Stimulated activated naive CD8-positive, alpha-beta T cell treated with anti-CD3 and anti-CD28 coated beads, Interleukin-15, Interleukin-2, amounts not matched to agents 100 ng/mL and 50 ng/mL, for 24 hours (primary cell): Measurements from ENCODE around the gene FMN1.

ENCODE experiments used
- H3K27ac Mint-ChIP-seq: one replicate; pipeline ENCODE4 v1.8.0; 2021; ENCODE audit warnings: mild to moderate bottlenecking, mixed read lengths
- H3K27me3 Mint-ChIP-seq: one replicate; pipeline ENCODE4 v1.8.0; 2021; ENCODE audit warnings: mixed read lengths
- H3K36me3 Mint-ChIP-seq: one replicate; pipeline ENCODE4 v1.8.0; 2021; ENCODE audit warnings: low read depth, mixed read lengths
- H3K4me1 Mint-ChIP-seq: one replicate; pipeline ENCODE4 v1.8.0; 2021; ENCODE audit warnings: low read depth, mixed read lengths
- H3K4me3 Mint-ChIP-seq: one replicate; pipeline ENCODE4 v1.8.0; 2021; ENCODE audit warnings: mild to moderate bottlenecking, mixed read lengths
- H3K9me3 Mint-ChIP-seq: one replicate; pipeline ENCODE4 v1.8.0; 2021; ENCODE audit warnings: mixed read lengths

FMN1 gene

DNA sequence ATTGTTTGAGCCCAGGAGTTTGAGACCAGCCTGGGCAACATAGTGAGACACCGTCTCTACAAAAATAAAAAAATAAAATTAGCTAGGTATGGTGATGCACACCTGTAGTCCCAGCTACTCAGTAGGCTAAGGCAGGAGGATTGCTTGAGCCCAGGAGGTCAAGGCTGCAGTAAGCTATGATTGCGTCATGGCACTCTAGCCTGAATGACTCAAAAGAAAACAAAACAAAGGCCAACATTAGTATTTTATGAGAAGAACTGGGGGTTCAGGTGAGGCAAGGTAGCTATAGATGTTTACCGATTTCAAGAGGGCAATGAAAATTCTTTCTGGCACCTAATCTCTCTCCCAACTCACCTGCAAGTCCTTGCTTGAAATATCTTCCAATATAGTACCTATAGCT lies 399.5 kb downstream of the FMN1 start:
- Mint-ChIP-seq H3K9me3 (no peaks in the 10 kb centered on the region), H3K27me3 (no peaks in the 10 kb centered on the region), H3K4me3 (no peak overlapping the region), H3K36me3 (no peaks in the 10 kb centered on the region), H3K4me1 (no peaks in the 10 kb centered on the region), H3K27ac (no peak overlapping the region)

DNA sequence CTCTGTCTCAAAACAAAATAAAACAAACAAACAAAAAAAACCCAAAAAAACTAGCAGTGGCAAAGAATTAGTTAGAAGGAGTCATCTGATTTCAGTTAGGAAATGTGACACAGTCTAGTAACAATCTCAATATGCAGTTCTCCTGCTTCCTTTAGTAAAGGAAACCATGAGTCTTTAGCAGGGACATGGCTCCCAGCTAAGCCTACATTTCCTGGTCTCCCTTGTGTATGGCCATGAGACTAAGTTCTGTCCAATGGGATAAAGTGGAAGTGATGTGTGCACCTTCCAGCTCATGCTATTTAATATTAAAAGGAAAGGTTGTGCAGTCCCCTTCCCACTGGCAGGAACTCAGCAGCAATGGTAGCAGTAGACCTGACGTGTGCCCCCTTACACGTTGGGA lies 402.1 kb downstream of the FMN1 start:
- Mint-ChIP-seq H3K4me3 (no peak overlapping the region), H3K27ac (no peak overlapping the region), H3K27me3 (no peaks in the 10 kb centered on the region), H3K9me3 (no peaks in the 10 kb centered on the region), H3K4me1 (no peaks in the 10 kb centered on the region), H3K36me3 (no peaks in the 10 kb centered on the region)

DNA sequence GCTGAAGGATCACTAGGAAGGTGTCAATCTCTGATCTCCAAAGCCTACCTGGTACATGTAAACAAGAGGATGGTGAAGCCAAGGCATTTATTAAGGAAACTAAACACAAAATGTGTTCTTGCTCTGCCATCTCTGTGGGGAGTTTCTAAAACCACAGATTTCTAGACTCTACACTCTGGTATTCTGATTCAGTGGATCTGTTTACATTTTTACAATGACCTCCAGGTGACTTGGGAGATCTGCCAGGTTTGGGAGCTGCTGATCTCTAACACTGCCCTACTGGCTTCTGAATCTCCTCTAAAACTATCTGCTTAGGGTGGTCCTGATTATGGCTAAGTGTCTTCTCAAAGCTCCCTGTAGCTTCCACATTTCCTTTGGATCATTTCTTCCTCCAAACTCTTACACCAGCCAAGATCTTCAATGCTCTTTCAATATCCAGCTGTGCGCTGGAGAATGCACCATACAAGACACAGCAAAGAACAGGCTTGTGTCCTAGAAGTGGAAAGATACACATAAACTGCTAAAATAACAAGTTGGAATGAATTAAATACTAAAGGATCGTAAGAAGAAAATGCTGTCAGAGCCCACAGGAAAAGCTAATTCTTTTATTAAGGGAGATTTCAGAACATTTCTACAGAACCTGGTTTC lies 404.0 kb downstream of the FMN1 start:
- no peaks in the 10 kb centered on the region for H3K27me3 Mint-ChIP-seq
- H3K4me3 Mint-ChIP-seq: no peak overlapping the region
- no peak overlapping the region for H3K27ac Mint-ChIP-seq
- H3K9me3 Mint-ChIP-seq: no peaks in the 10 kb centered on the region
- no peaks in the 10 kb centered on the region for H3K4me1 Mint-ChIP-seq
- H3K36me3 Mint-ChIP-seq: no peaks in the 10 kb centered on the region

DNA sequence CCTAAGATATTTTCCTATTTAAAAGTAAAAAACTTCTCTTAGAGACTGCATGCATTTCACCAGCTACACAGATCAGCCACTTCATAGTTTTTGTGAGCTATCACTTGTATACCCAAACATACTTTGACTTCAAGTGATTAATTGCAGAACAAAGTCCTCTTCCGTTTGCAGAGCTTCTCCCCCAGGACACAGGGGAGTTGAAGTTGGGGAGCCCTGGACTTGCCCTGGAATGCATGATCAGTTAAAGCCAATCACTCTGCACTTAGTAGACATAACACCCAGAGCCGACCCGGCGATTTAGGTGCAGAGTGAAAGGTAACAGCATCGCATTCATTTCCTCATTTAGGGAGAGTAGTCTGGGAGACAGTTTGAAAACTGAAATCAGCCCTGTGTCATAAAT lies 406.6 kb downstream of the FMN1 start:
- Mint-ChIP-seq H3K4me1 (no peaks in the 10 kb centered on the region), H3K27me3 (no peaks in the 10 kb centered on the region), H3K9me3 (no peaks in the 10 kb centered on the region)

DNA sequence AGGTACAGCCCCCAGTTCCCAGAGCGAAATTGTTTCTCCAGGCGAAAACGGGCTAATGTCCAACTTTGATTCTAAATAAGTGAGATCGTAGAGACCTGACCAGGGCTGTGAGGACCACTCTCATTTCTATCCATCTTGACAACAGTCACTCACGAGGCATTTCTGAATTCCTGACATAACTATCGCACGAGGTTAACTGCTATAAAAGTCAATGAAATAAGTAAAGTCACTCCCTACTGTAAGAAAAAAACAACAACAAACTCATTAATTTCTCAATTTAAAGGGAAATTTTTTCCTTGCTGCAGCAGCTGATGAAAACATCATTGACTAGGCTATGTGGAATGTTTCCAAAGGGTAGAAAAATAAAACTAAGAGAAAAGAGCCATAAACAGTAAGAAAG lies 407.6 kb downstream of the FMN1 start:
- H3K4me3 Mint-ChIP-seq: no peak overlapping the region
- H3K4me1 Mint-ChIP-seq: no peaks in the 10 kb centered on the region
- H3K36me3 Mint-ChIP-seq: no peaks in the 10 kb centered on the region
- no peak overlapping the region for H3K27ac Mint-ChIP-seq
- peaks cover under 1% of the 10 kb centered on the region for H3K27me3 Mint-ChIP-seq
- H3K9me3 Mint-ChIP-seq: no peaks in the 10 kb centered on the region

More for the DNA sequence above, 406.6 kb downstream of the FMN1 start:
- Mint-ChIP-seq H3K4me3 (no peak overlapping the region), H3K36me3 (no peaks in the 10 kb centered on the region), H3K27ac (no peak overlapping the region)

DNA sequence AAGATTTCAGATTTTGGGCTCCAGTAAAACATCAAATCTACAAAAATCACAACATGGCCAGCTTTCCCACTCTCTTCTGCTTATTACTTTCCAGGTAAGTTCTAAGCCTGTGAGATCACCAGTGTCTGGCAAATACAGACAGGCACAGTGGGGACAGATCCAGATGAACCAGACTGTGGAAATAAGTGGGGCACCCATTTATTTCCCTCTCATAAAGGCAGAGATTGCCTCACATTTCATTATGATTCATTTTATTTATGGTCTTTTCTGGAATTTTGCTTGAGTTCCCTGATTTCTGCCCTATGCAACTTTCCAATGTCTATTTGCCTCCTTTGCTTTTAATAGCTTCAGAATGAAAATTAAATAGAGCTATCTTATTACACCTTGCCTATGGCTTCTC lies 409.9 kb downstream of the FMN1 start:
- Mint-ChIP-seq H3K36me3 (no peaks in the 10 kb centered on the region), H3K9me3 (no peaks in the 10 kb centered on the region), H3K4me1 (no peaks in the 10 kb centered on the region), H3K27ac (no peak overlapping the region), H3K4me3 (no peak overlapping the region), H3K27me3 (peaks cover 7% of the 10 kb centered on the region)

DNA sequence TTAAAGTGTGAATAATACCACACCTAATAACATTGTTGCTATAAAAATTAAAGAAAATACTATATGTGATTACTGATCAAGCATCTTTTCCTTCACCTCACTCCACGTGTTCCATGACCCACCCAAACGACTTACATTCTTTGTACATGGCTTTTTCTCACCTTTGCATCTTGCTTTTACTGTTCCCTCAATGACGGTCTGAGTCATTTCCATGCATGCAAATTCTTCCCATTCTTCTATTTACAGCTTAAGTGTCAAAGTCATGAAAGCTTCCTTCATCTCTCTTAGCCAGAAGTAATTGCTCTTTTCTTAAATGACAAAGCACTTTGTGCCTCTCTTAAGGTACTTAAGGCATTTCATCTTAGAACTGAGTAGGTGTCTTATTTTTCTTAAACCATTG lies 412.7 kb downstream of the FMN1 start:
- Mint-ChIP-seq H3K4me1 (no peaks in the 10 kb centered on the region), H3K36me3 (no peaks in the 10 kb centered on the region), H3K4me3 (no peak overlapping the region), H3K27me3 (peaks cover 7% of the 10 kb centered on the region), H3K9me3 (no peaks in the 10 kb centered on the region), H3K27ac (no peak overlapping the region)

DNA sequence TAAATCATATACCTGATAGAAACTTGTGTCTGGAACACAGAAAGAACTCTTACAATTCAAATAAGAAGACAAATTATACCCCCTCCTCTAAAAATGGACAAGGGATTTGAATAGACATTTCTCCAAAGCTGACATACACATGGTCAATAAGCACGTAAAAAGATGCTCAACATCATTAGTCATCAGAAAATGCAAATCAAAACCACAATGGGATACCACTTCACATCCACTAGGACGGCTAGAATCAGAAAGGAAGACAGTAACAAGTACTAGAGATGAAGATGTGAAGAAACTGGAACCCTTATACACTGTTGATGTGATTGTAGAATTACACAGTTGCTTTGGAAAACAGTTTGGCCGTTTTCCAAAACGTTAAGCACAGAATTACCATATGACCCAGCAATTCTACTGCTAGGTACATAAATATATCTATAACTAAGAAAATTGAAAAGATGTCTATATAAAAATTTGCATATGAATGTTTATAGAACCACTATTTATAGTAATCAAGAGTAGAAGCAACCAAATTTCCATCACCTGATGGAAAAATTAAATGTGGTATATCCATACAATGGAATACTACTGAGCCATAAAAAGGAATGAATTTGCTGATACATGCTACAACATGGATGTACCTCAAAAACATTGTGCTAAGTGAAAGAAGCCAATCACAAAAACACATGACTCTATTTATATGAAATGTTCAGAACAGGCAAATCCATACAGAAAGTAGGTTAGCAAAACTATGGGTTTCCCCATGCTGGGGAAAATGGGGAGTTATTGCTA lies 415.9 kb downstream of the FMN1 start:
- Mint-ChIP-seq H3K9me3 (no peaks in the 10 kb centered on the region), H3K36me3 (no peaks in the 10 kb centered on the region), H3K27ac (no peak overlapping the region), H3K4me1 (no peaks in the 10 kb centered on the region), H3K4me3 (no peak overlapping the region), H3K27me3 (peaks cover 7% of the 10 kb centered on the region)

DNA sequence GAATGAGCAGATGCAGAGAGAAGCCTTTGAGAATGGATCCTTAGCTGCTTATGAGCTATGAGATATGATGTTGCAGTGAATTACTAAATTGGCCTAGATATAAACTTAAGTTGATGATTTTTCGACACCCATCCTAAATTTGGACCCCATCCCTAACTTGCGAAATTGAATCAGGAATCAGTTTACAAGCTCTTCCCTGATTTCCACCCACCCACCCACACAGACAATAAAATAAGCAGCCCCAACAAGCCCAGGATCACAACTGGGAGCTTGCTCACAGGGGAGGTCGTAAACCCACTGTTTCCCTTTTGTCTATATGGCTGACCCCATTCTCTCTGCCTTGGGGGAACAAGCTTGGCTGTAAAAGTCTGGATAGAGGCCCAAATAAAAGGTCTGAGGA lies 419.4 kb downstream of the FMN1 start:
- no peak overlapping the region for H3K4me3 Mint-ChIP-seq
- no peaks in the 10 kb centered on the region for H3K27me3 Mint-ChIP-seq
- no peaks in the 10 kb centered on the region for H3K36me3 Mint-ChIP-seq
- no peaks in the 10 kb centered on the region for H3K4me1 Mint-ChIP-seq
- H3K9me3 Mint-ChIP-seq: no peaks in the 10 kb centered on the region
- H3K27ac Mint-ChIP-seq: no peak overlapping the region

DNA sequence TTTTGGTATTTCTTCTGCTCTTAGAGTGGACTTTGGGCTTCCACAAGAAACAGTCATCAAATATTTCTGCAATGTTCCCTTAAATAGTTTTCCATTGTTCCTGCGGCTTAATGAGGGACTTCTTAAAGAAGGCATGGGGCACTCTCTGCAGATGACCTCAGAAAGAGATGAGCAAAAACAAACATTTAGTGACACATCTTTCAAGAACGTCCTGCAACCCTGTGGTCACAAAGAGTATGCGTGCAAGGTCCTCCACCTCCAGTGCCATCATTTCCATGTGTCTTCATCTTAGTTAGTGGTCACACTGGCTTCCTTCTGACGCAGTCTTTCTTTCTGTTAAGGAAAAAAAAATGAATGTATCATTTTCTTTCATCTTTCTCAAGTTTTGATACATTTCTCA lies 420.5 kb downstream of the FMN1 start:
- Mint-ChIP-seq H3K36me3 (no peaks in the 10 kb centered on the region), H3K4me3 (no peak overlapping the region), H3K9me3 (no peaks in the 10 kb centered on the region), H3K27me3 (no peaks in the 10 kb centered on the region), H3K27ac (no peak overlapping the region), H3K4me1 (no peaks in the 10 kb centered on the region)

DNA sequence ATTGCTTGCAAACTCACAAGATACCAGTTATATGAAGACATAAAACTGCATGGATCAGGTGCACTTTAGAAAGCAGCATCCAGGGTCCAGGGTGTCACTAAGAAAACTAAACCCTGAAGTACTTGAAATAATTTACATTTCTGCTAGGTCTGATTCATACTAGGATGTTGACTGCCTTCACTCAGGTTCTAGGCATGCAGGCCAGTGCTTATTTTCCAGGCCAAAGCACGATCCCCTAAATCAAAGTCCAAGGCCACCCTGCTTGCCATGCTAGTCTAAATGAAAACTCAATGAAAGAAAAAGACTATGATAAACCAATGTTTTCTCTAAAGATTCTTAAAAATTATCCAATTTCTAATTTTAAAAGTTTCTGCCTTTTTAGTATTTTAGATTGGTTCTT lies 427.3 kb downstream of the FMN1 start:
- H3K9me3 Mint-ChIP-seq: no peaks in the 10 kb centered on the region
- no peak overlapping the region for H3K27ac Mint-ChIP-seq
- H3K4me1 Mint-ChIP-seq: no peaks in the 10 kb centered on the region
- H3K36me3 Mint-ChIP-seq: no peaks in the 10 kb centered on the region
- no peak overlapping the region for H3K4me3 Mint-ChIP-seq
- peaks cover 10% of the 10 kb centered on the region for H3K27me3 Mint-ChIP-seq

DNA sequence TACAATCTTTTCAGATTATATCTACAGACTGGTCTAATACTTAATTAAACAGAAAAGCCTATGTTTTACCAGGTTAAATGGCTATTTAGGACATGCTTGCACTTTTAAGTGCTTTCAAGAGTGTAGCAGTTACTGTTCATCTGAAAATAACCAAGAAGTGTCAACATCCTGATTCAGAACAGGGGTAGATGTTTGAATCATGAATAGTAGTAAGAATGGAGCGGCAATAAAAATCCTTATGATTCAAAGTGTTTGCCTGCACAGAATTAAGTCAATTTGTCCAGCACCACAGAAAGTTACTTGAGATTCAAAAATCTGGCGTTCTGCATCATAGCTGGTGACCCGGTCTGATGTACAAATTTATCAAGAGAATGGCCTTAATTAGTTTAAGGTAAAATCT lies 428.4 kb downstream of the FMN1 start:
- Mint-ChIP-seq H3K36me3 (no peaks in the 10 kb centered on the region), H3K27ac (no peak overlapping the region), H3K9me3 (no peaks in the 10 kb centered on the region), H3K27me3 (peaks cover 16% of the 10 kb centered on the region), H3K4me1 (no peaks in the 10 kb centered on the region), H3K4me3 (no peak overlapping the region)

DNA sequence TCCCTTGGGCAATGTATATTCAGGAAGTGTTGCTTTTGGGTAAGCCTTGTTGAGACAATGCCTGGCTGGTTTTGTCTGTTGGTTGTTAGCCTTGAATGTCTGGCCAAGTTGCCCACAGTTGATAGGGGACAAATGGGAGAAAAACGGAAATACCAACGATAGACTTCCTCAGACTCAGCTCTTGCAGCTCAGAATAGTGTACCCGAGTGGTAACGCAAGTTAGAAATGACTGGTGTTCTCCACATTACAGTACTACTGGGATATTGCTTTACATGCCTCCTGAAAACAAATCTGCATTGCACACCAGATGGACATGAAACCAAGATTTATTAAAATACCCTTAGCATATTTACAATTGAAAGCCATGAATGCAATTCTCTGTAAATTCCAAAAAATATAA lies 429.3 kb downstream of the FMN1 start:
- H3K27me3 Mint-ChIP-seq: peaks cover 23% of the 10 kb centered on the region
- no peaks in the 10 kb centered on the region for H3K9me3 Mint-ChIP-seq
- H3K4me1 Mint-ChIP-seq: no peaks in the 10 kb centered on the region
- H3K36me3 Mint-ChIP-seq: no peaks in the 10 kb centered on the region
- no peak overlapping the region for H3K27ac Mint-ChIP-seq
- H3K4me3 Mint-ChIP-seq: no peak overlapping the region

DNA sequence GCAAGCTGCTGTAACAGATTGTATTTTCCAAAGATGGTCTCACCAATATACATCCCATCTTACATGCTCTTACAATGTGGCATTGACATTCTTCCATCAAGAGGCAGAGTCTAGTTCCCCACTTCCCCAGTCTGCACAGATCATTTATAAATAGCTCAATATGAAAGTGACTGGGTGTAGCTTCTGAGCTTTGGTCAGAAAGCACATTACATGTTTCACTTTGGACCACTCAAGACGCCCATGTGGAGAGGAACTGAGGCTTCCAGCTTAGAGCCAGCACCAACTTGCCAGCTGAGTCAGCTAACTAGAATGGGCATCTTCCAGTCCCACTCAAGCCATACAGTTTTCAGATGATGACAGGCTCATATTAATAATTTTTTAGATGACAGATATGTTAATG lies 431.2 kb downstream of the FMN1 start:
- no peaks in the 10 kb centered on the region for H3K4me1 Mint-ChIP-seq
- no peaks in the 10 kb centered on the region for H3K36me3 Mint-ChIP-seq
- H3K9me3 Mint-ChIP-seq: no peaks in the 10 kb centered on the region
- H3K27me3 Mint-ChIP-seq: peaks cover 30% of the 10 kb centered on the region
- no peak overlapping the region for H3K27ac Mint-ChIP-seq
- no peak overlapping the region for H3K4me3 Mint-ChIP-seq

DNA sequence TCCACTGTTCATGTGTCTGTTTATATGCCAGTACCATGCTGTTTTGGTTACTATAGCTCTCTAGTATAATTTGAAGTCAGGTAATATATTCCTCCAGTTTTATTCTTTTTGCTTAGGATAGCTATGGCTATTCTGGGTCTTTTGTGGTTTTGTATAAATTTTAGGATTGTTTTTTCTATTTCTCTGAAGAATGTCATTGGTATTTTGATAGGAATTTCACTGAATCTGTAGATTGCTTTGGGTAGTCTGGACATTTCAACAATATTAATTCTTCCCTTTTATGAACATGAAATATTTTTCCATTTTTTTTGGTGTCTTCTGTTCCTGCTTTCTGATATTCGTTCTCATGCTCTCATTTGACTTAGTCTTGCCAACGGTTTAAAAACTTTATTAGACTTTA lies 437.1 kb downstream of the FMN1 start:
- Mint-ChIP-seq H3K27ac (no peak overlapping the region), H3K36me3 (no peaks in the 10 kb centered on the region), H3K9me3 (no peaks in the 10 kb centered on the region), H3K4me3 (no peak overlapping the region), H3K27me3 (peaks cover 45% of the 10 kb centered on the region), H3K4me1 (no peaks in the 10 kb centered on the region)

DNA sequence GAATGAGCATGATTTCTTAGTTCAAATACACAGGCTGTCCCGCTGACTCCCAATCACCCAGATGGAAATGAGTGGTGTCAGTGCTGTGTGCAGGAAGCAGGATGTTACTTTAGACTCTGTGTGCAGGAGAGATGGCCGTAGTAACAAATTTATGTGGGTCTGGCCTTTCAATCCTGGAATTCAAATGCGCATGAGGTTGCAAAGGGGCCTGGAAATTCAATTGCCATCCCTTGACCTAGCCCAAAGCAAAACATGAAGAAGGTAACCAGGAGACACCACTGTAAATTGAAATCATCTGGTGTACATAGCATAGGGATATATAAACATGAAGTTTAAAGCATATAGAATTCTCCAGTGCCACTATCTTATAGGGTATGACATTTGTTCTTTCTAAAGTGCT lies 443.5 kb downstream of the FMN1 start:
- no peak overlapping the region for H3K27ac Mint-ChIP-seq
- no peak overlapping the region for H3K4me3 Mint-ChIP-seq
- no peaks in the 10 kb centered on the region for H3K9me3 Mint-ChIP-seq
- H3K27me3 Mint-ChIP-seq: peaks cover 10% of the 10 kb centered on the region
- H3K36me3 Mint-ChIP-seq: no peaks in the 10 kb centered on the region
- H3K4me1 Mint-ChIP-seq: no peaks in the 10 kb centered on the region
